ENCODE data around the gene WDR17.

- TF ChIP-seq, protein P1, sequence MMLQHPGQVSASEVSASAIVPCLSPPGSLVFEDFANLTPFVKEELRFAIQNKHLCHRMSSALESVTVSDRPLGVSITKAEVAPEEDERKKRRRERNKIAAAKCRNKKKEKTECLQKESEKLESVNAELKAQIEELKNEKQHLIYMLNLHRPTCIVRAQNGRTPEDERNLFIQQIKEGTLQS (CRISPR knock-in tag; conservative IDR thresholded peaks at IDR 0.05): no peak
- TF ChIP-seq CTCF (IDR thresholded peaks at IDR 0.05) (no peak), ZNF138 (CRISPR knock-in tag; conservative IDR thresholded peaks at IDR 0.05) (no peak), ZBTB43 (CRISPR knock-in tag; IDR thresholded peaks at IDR 0.05) (no peak), CREM (CRISPR knock-in tag; IDR thresholded peaks at IDR 0.05) (no peak), NFYB (CRISPR knock-in tag; conservative IDR thresholded peaks at IDR 0.05; ENCODE audit: low read depth) (no peak), NFATC4 (CRISPR knock-in tag; IDR thresholded peaks at IDR 0.05) (no peak)
- TF ChIP-seq, protein P2, sequence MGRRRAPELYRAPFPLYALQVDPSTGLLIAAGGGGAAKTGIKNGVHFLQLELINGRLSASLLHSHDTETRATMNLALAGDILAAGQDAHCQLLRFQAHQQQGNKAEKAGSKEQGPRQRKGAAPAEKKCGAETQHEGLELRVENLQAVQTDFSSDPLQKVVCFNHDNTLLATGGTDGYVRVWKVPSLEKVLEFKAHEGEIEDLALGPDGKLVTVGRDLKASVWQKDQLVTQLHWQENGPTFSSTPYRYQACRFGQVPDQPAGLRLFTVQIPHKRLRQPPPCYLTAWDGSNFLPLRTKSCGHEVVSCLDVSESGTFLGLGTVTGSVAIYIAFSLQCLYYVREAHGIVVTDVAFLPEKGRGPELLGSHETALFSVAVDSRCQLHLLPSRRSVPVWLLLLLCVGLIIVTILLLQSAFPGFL (CRISPR knock-in tag; IDR thresholded peaks at IDR 0.05; ENCODE audit: borderline replicate concordance): no peak
Measured at GRCh38 chr4:176107695-176108094, 42.1 kb downstream of the WDR17 start.
